NB4 (cell line): Measurements from ENCODE around the gene CADPS.

Experiments used
- MAX ChIP-seq: IDR thresholded peaks from 2 replicates; pipeline ENCODE4 v1.6.1; 2011; ENCODE audit warnings: low read depth, low read length
- POLR2A ChIP-seq: IDR thresholded peaks from 2 replicates; pipeline ENCODE4 v1.6.1; 2011; ENCODE audit warnings: mild to moderate bottlenecking; ENCODE audit not compliant: insufficient read length; ENCODE audit errors: extremely low read depth
- TF ChIP-seq, protein P1 (sequence below): IDR thresholded peaks from one replicate; pipeline ENCODE4 v1.5.1; 2012; ENCODE audit warnings: low read depth, low read length

DNA sequence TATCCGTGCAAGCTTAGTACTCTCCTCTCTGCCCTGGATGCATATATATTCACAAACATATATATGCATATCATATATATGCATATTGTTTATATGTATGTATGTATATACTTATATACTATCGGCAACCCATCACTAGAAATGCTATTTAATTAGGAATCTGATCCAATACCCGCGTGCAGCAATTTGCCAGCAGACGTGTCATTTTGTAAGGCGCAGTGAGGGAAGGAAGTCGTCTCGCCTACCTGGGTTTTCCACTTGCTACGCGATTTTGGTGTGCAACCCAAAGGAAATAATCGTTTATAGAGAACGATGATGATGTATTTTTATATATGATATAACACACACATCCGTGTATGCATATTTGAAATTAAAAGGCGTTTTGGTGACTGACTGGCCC, 496.3 kb downstream of the CADPS start:
- TF ChIP-seq, protein P1, sequence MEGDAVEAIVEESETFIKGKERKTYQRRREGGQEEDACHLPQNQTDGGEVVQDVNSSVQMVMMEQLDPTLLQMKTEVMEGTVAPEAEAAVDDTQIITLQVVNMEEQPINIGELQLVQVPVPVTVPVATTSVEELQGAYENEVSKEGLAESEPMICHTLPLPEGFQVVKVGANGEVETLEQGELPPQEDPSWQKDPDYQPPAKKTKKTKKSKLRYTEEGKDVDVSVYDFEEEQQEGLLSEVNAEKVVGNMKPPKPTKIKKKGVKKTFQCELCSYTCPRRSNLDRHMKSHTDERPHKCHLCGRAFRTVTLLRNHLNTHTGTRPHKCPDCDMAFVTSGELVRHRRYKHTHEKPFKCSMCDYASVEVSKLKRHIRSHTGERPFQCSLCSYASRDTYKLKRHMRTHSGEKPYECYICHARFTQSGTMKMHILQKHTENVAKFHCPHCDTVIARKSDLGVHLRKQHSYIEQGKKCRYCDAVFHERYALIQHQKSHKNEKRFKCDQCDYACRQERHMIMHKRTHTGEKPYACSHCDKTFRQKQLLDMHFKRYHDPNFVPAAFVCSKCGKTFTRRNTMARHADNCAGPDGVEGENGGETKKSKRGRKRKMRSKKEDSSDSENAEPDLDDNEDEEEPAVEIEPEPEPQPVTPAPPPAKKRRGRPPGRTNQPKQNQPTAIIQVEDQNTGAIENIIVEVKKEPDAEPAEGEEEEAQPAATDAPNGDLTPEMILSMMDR: no peak
- TF ChIP-seq POLR2A: no peak
- no peak for TF ChIP-seq MAX
